ENCODE data around the gene SALL4.

GRCh38 chr20:51803148-51803854 lies 980 bp upstream of the SALL4 start:
- no peak for TF ChIP-seq CTCF (IDR thresholded peaks at IDR 0.05)
- TF ChIP-seq POLR2A (IDR thresholded peaks at IDR 0.05): no peak
